Hippocampal formation (tissue), 2 donors: ENCODE measurements around the gene FAM83F.
"Not testable (repeated sequence)": the region's sequence is repeated elsewhere in the genome, so short reads cannot be mapped to it uniquely, and the experiment has no call there.

ENCODE experiments used
- DNase-seq, 2 donors: peaks; one replicate each; lab custom pipeline; 2025; lab: John Stamatoyannopoulos, UW

Gene FAM83F

DNA sequence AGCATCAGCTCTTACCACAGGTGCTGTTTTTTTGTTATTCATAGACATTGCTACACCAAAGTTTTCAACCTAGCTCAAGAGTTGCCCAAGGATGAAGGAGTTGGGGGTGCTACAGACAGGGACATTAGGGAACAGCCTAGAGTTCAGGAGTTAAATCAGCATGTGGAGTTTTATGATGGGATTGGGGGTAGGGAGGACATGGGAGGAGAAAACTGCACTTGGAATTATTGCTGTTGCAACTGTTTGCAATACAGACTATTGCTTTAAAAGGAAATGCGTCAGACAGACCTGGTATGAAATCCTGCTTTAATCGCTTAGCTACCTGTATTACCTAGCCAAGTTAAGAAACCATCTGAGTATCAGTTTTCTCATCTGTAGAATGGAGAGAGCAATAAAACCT, 28.3 kb upstream of the FAM83F start:
- DNase-seq, result no peak

DNA sequence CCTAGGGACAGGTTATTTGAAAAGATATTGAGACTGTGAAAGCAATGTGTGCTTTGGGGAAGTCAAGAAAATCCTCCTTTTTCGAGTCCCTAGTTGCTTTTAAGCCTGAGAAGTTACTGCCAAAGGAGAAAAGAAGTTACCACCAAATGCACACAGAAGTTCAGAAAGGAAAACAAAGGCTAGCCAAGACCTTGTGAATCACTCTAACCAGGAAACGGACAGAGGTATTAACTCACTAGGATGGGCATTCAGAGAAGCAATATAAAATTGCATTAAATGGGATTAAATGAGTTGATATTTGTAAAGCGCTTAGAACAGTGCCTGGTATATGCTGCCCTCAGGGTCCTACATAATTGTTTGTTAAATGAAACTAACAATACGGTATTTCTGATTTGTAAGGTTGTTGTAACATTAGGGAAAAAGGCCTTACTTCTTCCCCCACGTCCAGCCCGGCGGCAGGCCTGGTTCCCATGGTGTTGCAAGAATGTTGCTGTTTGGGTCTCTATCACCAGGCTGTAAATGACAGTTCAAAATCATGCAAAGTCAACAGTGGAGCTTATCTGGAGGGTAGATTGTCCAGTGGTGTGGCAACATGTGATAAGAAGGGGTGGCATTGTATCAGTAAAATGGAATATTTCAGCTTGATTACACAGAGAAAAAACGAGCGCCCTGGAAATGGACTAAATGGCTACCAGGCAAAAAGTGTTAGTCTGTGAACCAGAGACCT, 27.5 kb upstream of the FAM83F start:
- no peak for DNase-seq

DNA sequence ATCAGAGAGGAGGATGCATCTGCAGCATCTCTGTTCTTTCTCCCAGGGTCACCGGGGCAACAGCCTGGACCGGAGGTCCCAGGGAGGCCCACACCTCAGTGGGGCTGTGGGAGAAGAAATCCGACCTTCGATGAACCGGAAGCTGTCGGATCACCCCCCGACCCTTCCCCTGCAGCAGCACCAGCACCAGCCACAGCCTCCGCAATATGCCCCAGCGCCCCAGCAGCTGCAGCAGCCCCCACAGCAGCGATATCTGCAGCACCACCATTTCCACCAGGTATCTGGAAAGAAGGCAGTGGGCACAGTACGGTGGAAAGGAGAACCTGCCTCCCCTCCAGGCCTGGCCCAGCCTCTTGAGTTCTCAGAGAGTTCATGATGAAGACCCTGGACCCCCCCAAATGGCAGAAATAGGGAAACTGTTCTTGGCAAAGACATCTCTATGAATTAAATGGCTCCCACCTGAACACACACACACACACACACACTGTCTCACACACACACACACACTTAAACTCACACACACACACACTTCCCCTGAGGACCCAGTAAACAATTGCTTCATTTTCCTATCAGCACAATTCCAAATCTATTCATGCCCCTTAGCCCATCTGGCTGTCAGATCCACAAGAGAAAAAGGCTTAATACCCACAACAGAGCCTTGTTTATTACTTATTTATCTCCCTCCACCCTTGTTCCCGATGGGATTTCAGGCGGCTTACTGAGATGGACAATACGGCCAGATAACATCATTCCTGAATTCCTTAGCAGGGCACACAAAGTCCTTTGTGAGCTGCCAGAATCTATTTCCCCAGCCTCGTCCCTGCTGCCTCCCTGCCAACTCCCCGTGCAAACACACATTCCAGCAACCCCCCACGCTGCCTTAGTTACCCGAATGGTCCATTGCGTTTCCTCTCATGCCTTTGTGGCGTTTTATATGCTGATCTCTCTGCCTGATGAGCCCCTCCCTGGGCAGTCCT, 26.5 kb upstream of the FAM83F start:
- DNase-seq, result no peak

DNA sequence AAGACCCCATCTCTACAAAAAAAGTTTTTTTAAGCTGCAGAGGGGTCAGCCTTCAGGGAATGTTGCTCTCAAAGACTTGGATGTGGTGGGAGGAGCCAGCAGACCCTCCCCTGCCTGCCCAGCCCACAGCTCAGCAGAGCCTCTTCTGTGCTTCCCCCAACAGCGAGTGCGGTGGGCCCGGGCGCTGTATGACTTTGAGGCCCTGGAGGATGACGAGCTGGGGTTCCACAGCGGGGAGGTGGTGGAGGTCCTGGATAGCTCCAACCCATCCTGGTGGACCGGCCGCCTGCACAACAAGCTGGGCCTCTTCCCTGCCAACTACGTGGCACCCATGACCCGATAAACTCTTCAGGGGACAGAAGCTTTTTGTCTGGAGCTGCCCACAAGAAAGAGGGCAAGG, 24.0 kb upstream of the FAM83F start:
- DNase-seq, result no peak

DNA sequence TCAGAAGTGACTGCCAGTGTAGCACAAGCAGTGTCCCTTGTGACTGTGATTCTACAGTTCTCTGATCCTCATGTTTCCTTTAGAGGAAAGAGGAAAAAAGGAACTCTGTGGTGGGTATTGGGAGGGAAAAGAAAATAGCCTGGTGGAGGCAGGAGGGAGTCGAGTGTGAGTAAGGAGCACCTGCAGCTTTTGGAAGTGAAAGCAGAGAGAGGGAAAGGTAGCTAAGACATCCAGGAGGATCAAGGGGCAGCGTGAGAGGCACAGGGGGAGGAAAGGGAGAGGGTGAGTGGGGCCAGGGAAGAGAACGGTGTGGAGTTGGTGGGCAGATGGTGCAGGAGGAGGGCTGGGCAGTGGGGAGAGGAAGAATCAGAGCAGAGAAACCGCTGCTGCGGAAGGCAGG, 22.1 kb upstream of the FAM83F start:
- no peak for DNase-seq

DNA sequence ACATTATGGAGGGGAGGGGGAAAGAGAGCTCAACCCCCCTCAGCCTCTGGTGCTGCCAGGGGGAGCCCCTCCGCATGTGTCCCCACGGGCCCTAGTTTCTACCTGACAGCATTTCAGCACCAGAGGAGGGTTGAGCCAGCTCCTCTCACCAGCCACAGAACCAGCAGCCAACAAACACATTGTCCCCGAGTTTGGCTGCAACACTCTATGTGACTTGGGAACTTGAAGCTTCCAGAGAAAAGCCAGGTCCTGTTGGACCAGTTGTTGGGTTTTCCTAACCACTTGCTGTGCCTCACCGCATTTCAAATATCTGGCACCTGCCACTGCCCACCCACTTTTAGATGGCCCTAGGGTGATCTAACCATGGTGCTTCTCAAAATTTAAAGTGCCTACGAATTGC, 21.1 kb upstream of the FAM83F start:
- DNase-seq, result no peak

DNA sequence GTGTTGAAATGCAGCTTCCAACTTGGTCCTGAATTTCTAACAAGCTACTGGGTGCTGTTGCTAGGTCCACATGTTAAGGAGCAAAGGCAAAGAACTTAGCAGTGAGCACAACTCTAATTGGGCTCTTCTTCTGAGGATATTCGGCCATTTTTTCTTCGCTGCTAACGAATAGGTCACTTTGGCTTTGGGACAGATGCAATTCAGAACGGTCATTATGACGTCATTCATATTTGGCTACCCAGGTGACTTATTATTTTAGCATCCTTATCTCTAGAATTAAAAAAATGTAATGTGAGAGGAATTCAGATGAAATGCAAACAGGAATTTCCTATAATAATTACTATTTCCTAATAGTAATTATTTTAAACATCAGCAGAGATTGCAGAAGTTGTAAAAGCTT, 20.7 kb upstream of the FAM83F start:
- DNase-seq, result no peak

DNA sequence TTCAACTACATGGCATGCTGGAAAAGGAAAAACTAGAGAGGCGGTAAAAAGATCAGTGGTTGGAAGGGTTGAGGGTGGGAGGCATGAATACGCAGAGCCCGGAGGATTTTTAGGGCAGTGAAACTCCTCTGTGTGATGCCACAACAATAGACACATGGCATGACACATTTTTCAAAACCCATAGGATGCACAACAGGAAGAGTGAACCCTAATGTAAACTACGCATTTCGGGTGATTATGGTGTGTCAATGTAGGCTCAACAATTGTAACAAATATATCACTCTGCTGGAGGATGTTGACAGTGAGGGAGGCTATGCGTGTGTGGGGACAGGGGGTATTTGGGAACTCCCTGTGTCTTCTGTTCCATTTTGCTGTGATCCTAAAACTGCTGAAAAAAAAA, 15.7 kb upstream of the FAM83F start:
- no peak for DNase-seq

DNA sequence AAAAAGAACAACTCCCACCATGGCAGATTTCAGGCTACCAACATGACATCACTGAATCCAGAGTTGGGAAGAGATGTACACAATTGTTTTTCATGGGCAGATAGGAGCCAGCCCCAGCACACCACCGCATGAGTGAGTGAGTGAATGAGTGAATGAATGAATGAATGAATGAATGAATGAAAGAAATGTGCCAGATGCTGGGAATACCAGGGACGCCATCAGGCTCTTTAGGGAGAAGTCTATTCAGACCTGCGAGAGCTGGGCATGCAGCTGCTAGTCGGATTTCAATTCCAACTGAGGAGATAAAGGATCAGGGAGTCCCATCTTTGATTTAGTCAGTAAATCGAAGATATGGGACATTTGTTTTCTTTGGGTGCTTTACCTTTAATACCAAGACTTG, 15.3 kb upstream of the FAM83F start:
- DNase-seq, result no peak

DNA sequence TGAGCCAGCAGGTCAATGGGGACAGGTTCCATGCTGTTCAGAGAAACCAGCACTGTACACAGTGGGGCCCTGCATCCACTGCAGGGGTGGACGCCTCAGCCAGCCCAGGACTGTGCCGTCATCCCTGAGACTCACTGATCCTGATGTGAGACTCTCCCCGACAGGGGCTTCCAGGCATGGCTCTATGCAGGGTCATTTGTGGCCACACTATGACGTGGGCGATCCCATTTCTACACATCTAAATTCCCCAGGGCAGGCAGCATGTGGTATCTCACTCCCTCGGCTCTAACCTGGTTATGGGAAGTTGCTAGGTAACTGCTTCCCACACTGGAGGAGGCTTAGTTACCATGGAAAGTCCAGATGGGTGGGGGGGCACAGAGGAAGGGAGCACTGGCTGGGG, 14.2 kb upstream of the FAM83F start:
- no peak for DNase-seq

DNA sequence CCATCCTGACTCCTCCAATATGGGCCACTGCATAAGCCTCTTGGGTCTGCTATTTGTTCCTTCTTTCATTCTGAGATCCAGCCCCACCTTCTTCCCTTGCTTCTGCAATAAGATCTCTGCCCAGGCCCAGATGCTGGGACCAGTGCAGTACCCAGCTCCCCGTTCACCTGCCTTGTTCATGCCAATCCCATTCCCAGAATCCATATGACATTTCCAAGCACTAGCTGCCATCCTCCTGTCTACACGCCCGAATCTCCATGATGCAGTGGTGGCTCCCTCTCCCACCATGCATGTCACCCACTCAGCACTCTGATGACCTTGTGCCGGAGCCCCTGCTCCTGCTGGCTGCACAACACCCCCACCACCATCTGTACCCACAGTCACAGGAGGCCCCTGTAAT, 11.4 kb upstream of the FAM83F start:
- no peak for DNase-seq

DNA sequence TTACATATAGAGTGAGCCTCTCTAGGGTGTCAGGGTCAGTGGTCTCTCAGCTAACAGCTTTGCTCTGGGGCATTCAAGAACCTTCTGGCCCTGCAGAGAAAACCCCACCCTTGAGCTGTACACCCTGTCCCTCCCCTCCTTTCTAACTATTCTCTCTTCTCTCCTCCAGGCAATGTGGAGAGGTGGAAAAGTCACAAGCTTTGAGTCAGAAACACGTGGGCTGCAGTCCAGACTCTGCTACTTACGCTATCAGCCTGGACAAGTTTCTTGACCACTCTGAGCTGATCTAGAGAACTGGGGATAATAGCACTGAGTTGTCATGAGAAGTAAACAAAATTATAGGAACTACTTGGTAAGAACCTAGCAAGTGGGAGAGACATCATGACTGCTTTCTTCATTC, 10.7 kb upstream of the FAM83F start:
- DNase-seq, result no peak

DNA sequence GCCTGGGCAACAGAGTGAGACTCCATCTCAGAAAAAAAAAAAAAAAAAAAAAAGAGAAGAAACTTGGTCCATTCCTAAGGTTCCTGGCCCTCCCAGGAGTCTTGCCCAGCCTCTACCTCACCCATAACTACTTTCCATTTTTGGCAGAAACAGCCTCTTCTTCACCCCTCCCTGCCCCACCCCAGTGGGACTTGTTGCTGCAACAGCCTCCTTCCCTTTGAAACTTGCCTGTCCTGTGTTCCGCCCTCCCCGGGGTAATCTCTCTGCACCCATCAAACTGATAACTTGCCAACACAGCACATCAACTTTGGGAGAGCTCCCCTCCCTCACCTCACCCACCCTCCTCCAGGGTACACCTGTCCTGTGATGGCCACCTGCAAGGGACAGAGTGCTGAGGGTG, 10.0 kb upstream of the FAM83F start:
- no peak for DNase-seq

DNA sequence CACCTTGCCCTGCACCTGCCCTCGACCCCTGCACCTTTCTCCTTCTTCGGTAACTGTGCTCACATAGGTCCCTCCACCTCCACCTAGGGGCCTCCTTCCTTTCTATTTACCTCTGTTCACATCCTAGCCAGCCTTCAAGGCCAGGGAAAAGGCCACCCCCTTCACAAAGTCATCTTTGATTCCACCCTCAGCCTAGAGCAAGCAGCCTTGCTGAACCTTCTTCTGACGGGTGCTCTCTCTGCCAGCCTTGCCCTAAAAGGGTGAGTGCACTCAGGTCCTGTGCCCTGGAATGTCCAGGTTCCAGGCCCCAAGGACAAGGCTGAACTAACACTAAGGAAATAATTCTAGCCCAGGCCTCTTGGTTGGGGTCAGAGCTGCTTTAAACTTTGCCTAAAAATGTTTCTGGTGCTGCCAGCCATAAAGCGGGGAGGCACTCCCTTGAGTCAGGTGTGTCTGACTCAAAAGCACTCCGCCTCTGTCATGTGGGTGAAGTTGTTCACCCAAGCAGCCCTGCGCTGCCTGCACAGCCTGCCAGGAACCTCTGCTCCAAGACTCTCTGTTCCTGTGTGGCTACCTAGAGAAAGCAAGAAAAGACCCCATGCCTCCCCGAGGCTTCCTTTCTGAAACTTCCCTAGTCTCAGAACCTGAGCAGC, 9.2 kb upstream of the FAM83F start:
- no peak for DNase-seq

DNA sequence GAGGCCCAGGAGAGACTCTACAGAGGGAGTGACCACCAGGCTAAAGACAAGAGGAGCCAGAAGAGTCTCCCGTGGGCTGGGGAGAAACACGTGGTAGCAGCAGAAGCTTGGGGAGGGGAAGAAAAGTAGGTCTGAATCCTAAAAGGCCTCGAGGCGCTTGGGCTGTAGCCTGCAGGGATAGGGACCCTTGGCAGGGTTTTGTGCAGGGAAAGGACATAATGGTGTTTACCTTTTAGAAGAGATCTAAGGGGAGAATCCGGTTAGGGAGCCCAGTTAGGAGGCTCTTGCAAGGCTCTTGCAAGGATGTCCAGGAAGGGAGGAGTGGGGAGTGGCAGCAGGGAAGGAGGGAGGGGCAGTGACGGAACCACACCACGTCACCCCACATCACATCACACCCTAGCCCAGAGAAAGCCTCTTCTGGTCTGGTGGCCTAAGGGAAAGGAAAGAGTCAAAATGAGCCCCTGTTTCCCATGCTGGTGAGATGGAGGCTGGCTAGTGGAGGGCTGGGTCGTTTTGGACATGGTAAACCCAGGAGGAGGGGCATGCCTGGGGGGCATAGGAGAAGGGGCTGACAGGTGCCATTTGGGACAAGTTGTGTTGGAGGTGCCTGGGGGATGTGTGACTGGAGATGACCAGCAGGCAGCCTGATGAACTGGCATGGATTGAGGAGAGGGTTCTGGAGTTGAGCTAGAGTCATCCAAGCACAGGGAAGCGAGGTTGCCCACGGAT, 6.2 kb upstream of the FAM83F start:
- no peak for DNase-seq

DNA sequence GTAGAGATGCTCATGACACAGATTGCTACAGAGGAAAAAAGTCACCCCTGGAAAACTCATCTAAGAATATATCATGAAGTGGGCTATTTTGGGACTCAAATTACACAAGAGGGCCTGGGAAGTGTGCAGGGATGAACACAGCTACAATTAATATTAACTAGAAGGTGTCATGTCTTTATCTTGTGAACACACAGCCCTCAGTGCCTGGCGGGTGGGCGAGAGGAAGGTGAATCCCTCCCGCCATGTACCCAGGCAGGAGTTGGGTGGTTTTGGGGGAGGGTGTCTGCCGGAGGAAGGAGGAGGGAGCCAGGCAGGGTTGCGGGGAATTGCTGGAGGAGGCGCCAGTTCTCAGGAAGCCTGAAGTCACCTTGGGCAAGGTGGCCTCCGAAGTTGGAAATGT, 5.1 kb upstream of the FAM83F start:
- DNase-seq, result no peak

DNA sequence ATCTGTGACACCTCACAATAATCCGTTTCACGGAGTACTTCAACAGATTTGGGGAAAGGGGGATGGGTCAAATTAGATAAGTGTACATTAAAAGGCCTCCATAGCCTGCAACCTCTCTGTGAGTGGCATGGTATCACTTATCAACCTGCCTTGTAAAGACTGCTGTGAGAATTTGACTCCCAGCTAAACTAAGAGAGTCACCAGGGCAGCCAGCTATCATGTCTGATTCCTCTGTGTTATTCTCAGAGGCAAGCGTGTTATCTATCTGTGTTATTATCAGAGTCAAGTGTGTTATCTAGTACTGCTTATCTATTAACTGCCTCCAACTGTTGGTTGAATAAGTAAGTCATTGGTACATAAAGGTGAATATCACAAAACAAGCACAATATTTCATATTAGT, 4.1 kb upstream of the FAM83F start:
- DNase-seq, result no peak

DNA sequence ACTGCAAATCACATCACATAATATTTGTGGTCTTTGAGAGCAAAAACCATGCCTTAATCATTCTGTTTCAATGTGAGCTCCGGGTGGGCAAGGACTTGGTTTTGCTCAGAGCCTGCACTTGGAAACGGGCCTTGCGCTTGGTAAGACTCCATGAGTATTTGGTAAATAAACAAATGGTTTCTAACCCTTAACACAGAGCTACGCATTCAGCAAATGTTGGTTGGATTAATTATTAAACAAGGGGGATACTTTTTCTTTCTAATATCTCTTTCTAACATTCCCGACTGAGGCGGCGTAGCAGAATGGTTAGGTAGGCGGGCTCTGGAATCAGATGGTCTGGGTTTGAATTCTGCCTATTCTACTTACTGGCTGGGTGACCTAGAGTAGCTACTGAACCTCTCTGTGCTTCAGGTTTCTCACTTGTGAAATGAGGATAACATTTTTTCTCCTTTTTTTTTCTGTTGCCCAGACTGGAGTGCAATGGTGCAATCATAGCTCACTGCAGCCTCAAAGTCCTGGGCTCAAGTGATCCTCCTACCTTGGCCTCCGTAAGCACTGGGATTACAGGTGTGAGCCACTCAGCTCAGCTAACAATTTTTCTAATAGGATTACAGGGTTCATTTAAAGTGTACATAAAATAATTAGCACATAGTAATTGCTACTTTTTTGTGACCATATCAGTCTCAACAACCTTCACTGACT, 3.4 kb upstream of the FAM83F start:
- DNase-seq, result no peak

DNA sequence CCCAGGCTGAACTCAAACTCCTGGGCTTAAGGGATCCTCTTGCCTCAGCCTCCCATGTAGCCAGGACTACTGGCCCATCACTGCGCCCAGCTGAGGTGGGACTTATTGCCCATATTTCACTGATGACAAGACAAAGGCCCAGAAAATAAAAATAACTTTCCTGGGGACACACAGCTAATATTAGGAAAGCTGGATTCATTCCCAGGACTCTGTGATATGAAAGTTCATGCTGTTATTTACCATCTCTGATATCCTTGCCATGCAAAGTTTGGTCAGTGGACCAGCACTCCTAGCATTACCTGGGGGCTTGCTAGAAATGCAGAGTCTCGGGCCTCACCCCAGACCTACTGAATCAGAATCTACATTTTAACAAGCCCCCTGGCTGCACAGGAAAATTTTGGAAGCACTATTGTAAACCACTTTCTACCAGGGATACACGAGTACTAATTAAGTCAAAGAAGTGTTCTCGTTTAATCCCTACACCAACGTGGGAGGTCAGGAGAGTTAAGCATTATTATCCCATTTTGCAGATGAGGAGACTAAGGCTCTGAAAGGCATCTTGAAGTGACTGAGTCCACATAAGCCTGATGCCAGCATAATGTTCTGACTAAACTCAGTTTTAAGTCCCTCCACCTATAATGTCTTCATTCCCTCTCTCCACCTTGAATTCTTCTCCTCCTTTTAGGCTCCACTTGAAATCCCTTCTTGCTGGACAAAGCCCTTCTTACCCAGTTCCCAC, 2.5 kb upstream of the FAM83F start:
- no peak for DNase-seq

DNA sequence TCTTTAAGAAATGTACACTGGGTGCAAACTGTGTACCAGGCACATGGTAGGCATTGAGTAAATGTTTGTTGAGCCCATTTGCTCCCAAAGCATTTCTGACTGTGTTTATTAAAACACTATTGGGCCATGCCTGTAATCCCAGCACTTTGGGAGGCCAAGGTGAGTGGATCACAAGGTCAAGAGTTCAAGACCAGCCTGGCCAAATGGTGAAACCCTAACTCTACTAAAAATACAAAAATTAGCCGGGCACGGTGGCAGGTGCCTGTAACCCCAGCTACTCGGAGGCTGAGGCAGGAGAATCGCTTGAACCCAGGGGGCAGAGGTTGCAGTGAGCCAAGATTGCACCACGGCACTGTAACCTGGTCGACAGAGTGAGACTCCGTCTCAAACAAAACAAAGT, 1.9 kb upstream of the FAM83F start:
- not testable (repeated sequence) for DNase-seq

DNA sequence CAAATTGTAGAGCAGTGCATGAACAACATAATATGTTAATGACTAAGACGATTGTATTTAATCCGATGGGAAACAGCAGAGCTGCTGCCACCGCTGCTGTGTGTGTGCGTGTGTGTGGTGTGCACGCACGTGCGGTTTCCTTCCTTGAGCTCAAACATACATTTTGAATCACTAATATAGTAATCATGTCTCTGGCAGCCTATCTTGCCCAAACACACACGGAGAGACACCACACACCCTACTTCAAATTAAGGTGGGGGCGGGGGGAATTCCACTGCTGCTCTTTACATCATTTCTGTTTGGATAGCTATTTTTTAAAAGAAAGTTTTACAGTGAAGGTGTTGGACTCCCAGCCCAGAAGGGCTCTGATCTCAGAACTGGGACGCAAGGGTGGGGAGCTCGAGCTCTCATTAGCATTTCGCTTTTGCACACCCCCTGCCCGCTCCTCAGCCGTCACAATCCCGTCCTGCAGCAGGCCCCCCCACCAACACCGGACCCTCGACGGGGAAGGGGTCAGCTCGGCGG, 651 bp upstream of the FAM83F start:
- DNase-seq, result no peak
